Psoas muscle (tissue), 8 donors: Measurements from ENCODE around the gene CNTF. TPM values are rescaled to one million over a fixed set of nuclear protein-coding genes. Genes with fewer than 3 reads are reported as not detected.

ENCODE experiments used
- ATAC-seq, 4 donors: fragments of 200-7000 bp; cut with Tn5 transposase; one replicate each; pipeline ENCODE4 v1.9.1; 2020; ENCODE audit warnings: moderate library complexity in 3 of 4, mild to moderate bottlenecking in 2 of 4
- DNase-seq, 2 donors: peaks; one replicate each; pipeline ENCODE4 v3.0.0-alpha.2; 2020
- H3K27ac ChIP-seq: fragments of 200-600 bp; one replicate; pipeline ENCODE4 v1.8.0; 2022
- H3K27me3 ChIP-seq, 3 donors: fragments of 200-600 bp in 1 of 3; one replicate each; pipeline versions ENCODE4 v1.6.1 to v1.8.0; 2013 to 2022; ENCODE audit warnings: low read length in 2 of 3, mild to moderate bottlenecking in 2 of 3, moderate library complexity in 1 of 3; ENCODE audit not compliant: insufficient read depth in 3 of 3
- H3K36me3 ChIP-seq, 2 donors: fragments of 200-600 bp in 1 of 2; one replicate each; pipeline versions ENCODE4 v1.6.1 to v1.8.0; 2013 to 2022; ENCODE audit warnings: low read depth in 1 of 2, mild to moderate bottlenecking in 1 of 2, moderate library complexity in 1 of 2; ENCODE audit not compliant: insufficient read depth in 1 of 2
- H3K4me1 ChIP-seq: fragments of 200-600 bp; one replicate; pipeline ENCODE4 v1.8.0; 2022
- H3K4me3 ChIP-seq: fragments of 200-600 bp; one replicate; pipeline ENCODE4 v1.8.0; 2022; ENCODE audit warnings: mild to moderate bottlenecking
- H3K9me3 ChIP-seq: fragments of 200-600 bp; one replicate; pipeline ENCODE4 v1.8.0; 2022
- CTCF ChIP-seq: fragments of 200-600 bp; IDR thresholded peaks from one replicate; pipeline ENCODE4 v1.8.0; 2022; ENCODE audit warnings: antibody characterized with exemption
- WGBS, 3 donors: extraction: QIAGEN DNeasy Blood & Tissue Kit; methylation state at CpG; one replicate each; pipeline versions ENCODE4 v1.1.6 to v1.1.7; 2013; 5-methylcytosine and 5-hydroxymethylcytosine counted together
- intact Hi-C, 2 donors: fragments of 100-400 bp; cut with DNase I; formaldehyde crosslinking; loops; one replicate each; pipeline versions ENCODE4 v1.11.0 to v1.14.2; 2022
- polyA plus RNA-seq, 3 donors: library from polyadenylated mRNA; stranded (reverse); fragments of 200-250 nt; gene quantifications; one replicate each; pipeline ENCODE4 v1.2.3, GENCODE V29; 2013
- total RNA-seq, 4 donors: library from RNA; stranded (reverse); fragmentation: NEBNext Ultra II Directional in 2 of 4; extraction: Animal tissue kit (Norgen Biotek cat#: 25700) in 2 of 4; gene quantifications; one replicate each; pipeline versions ENCODE4 v1.2.1 to v1.2.4, GENCODE V29; 2021 to 2023
- donor health status: healthy with polysubstance abuse.
- donor health status: DM: no; HTN: no; CAD: no; lungs with moderate emphysema.
- donor health status: Bipolar disorder and iron deficiency.
- donor health status: healthy.
- donor health status: DM: yes; HTN: yes; CAD: no.
- donor health status: DM: no; HTN: no; CAD: no.
- donor health status: DM: no; HTN: no; CAD: no.
- donor health status: DM: yes; HTN: yes; CAD: no.

The CNTF gene
- total and polyA plus RNA-seq, 7 donors, result 1.1 to 21.2 (median 3.5) TPM

GRCh38 chr11:58654079-58654907, 31.8 kb downstream of the CNTF start:
- DNase-seq (peak; percentile 74 to 82), ATAC-seq (peak; percentile 81 to 94 (median 92))
- no peak overlapping the region for H3K27ac ChIP-seq
- H3K4me1 ChIP-seq, result no peaks in the 10 kb centered on the region
- no peaks in the 10 kb centered on the region for H3K36me3 ChIP-seq
- WGBS, 3 donors, result 26 to 29% (median 28%) methylated on average over 12 of the region's 12 CpGs
- no peak overlapping the region for H3K4me3 ChIP-seq
- no peaks in the 10 kb centered on the region for H3K9me3 ChIP-seq
- intact Hi-C loops, result loop anchor here (10.0 kb wide), 1 partner anchor 481 kb away; no protein-coding TSS in a partner anchor
- H3K27me3 ChIP-seq, result no peaks in the 10 kb centered on the region
- peak; percentile 81 for TF ChIP-seq CTCF

GRCh38 chr11:58654908-58655296, 32.4 kb downstream of the CNTF start:
- Histone ChIP-seq H3K4me1 (no peaks in the 10 kb centered on the region), H3K27ac (no peak overlapping the region), H3K36me3 (no peaks in the 10 kb centered on the region), H3K27me3 (no peaks in the 10 kb centered on the region), H3K9me3 (no peaks in the 10 kb centered on the region), H3K4me3 (no peak overlapping the region)
- 86 to 100% (median 95%) methylated on average over 1 of the region's 1 CpG for WGBS, 3 donors
- no peak for TF ChIP-seq CTCF
- no peak for DNase-seq
- intact Hi-C loops, result loop anchor here (10.0 kb wide), 1 partner anchor 480 kb away; no protein-coding TSS in a partner anchor
- ATAC-seq, result no peak

- no peak for TF ChIP-seq CTCF
- H3K4me1 ChIP-seq, result no peaks in the 10 kb centered on the region
- 85 to 89% (median 86%) methylated on average over 2 of the region's 2 CpGs for WGBS, 3 donors
- ATAC-seq, result no peak
- H3K4me3 ChIP-seq, result no peak overlapping the region
- DNase-seq, result no peak
- intact Hi-C loops, result loop anchor here (10.0 kb wide), 1 partner anchor 478 kb away; no protein-coding TSS in a partner anchor
- H3K36me3 ChIP-seq, result no peaks in the 10 kb centered on the region
- no peaks in the 10 kb centered on the region for H3K9me3 ChIP-seq
- H3K27ac ChIP-seq, result no peak overlapping the region
- H3K27me3 ChIP-seq, result no peaks in the 10 kb centered on the region
Measured at GRCh38 chr11:58656348-58656747, 33.9 kb downstream of the CNTF start.

GRCh38 chr11:58658623-58659022, 36.2 kb downstream of the CNTF start:
- TF ChIP-seq CTCF, result no peak
- H3K27me3 ChIP-seq, result peaks cover 0 to 6% (median 0%) of the 10 kb centered on the region in 3 donors
- no peak overlapping the region for H3K27ac ChIP-seq
- H3K4me3 ChIP-seq, result no peak overlapping the region
- no peak for DNase-seq
- H3K36me3 ChIP-seq, result no peaks in the 10 kb centered on the region
- no peaks in the 10 kb centered on the region for H3K4me1 ChIP-seq
- H3K9me3 ChIP-seq, result no peaks in the 10 kb centered on the region
- ATAC-seq, result no peak
- intact Hi-C loops, result loop anchor here (10.0 kb wide), 1 partner anchor 476 kb away; no protein-coding TSS in a partner anchor
- WGBS, 3 donors, result 59 to 64% (median 61%) methylated on average over 3 of the region's 3 CpGs
